Central memory CD8-positive, alpha-beta T cell (primary cell): ENCODE results near the gene NHLRC1.

Source experiments
- ATAC-seq: fragments of 150-1000 bp; cut with Tn5 transposase; replicated peaks from 2 replicates; pipeline ENCODE4 v1.10.0; 2022; ENCODE audit warnings: mild to moderate bottlenecking, moderate FRiP score, moderate number of reproducible peaks; ENCODE audit not compliant: poor library complexity, severe bottlenecking; ENCODE audit errors: extremely low read depth
- DNase-seq, 2 donors: peaks; one replicate each; pipeline ENCODE4 v3.0.0; 2021; ENCODE audit warnings: low spot score in 2 of 2
- H3K27ac Mint-ChIP-seq: one replicate; pipeline ENCODE4 v1.8.0; 2022; ENCODE audit warnings: low read depth, mild to moderate bottlenecking, moderate library complexity, mixed read lengths
- H3K27me3 Mint-ChIP-seq: one replicate; pipeline ENCODE4 v1.8.0; 2022; ENCODE audit warnings: mixed read lengths
- H3K36me3 Mint-ChIP-seq: one replicate; pipeline ENCODE4 v1.8.0; 2022; ENCODE audit warnings: mild to moderate bottlenecking, moderate library complexity, mixed read lengths; ENCODE audit not compliant: insufficient read depth
- H3K4me1 Mint-ChIP-seq: one replicate; pipeline ENCODE4 v1.8.0; 2022; ENCODE audit warnings: mixed read lengths
- H3K4me3 Mint-ChIP-seq: one replicate; pipeline ENCODE4 v1.8.0; 2022; ENCODE audit warnings: mild to moderate bottlenecking, moderate library complexity, mixed read lengths
- H3K9me3 Mint-ChIP-seq: one replicate; pipeline ENCODE4 v1.8.0; 2022; ENCODE audit warnings: mixed read lengths

The NHLRC1 gene

DNA sequence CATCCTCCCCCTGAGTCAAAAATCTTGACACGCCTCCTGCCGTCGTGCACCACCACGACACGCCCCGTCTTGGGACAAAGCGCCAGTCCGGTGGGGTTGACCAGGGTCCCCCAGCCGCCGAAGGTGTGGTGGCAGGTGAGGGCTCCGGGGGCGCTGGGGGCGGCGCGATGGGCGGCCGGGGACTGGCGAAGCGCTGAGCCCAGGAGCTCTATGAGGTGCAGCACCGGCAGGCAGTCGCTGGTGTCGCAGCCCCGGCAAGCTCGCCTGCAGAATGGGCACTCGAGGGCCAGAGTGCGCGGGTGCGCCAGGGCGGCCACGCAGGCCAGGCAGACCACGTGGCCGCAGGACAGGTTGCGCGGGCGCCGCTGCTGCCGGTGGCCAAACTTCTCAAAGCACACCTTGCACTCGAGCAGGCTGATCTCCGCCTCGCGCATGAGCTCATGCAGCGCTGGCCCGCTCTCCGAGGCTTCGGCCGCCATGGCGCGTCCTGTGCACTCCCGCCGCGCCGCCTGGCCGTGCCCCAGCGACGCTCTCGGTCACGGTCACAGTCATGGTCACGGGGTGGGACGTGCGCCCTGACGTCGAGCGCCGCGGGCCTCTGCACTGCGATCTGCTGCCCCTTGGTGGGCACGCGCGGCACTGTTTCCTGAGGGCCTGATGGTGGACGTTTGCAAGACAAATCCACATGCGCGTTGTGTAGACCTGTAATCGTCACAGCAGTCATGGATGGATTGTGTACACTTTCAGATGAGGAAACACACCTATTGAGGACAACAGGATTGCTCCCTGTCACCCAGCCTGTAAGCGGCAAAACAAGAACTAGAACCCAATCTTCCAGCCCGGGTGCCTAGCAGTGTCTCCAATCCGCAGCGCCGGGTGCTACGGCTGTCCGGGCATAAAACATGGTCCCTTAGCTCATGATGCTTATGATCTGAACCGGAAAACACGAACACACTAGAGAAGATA, at the start of gene NHLRC1:
NHLRC1 (minus strand) TSS at position 550 of the 966 bp plus-strand sequence; CDS start at position 479, 71 bp downstream.
- peaks cover 21% of the 10 kb centered on the region for H3K27me3 Mint-ChIP-seq
- no peaks in the 10 kb centered on the region for H3K9me3 Mint-ChIP-seq
- no peak within 1 kb of the TSS for H3K27ac Mint-ChIP-seq
- no peaks in the 10 kb centered on the region for H3K36me3 Mint-ChIP-seq
- DNase-seq = peak; percentile 50 to 52
- ATAC-seq = peak; percentile 93
- H3K4me3 Mint-ChIP-seq = peak within 1 kb of the TSS; percentile 75
- peaks cover 9% of the 10 kb centered on the region for H3K4me1 Mint-ChIP-seq

DNA sequence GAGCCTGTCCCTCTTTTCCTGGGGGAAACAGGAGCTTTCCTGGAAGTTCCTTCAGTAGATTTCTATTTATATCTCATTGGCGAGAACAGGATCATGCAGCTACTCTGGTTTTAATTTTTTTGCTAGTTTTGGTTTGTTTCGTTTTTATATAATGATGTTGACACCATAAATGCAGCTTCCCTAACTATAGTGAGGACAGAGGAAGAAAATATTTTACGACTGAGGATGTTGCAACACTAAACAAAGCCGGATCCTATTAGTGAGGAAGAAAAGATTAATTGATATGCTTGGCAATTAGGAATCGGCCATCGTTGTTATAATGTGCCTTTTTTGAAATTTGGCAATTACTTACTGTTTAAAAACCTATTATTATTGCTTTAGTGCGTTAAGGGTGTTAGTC, 49.4 kb upstream of the NHLRC1 start:
- Mint-ChIP-seq H3K27ac (no peak overlapping the region), H3K9me3 (no peaks in the 10 kb centered on the region), H3K4me1 (peaks cover 18% of the 10 kb centered on the region), H3K4me3 (no peak overlapping the region), H3K36me3 (peaks cover 20% of the 10 kb centered on the region), H3K27me3 (no peaks in the 10 kb centered on the region)
- ATAC-seq (no peak), DNase-seq (no peak)

DNA sequence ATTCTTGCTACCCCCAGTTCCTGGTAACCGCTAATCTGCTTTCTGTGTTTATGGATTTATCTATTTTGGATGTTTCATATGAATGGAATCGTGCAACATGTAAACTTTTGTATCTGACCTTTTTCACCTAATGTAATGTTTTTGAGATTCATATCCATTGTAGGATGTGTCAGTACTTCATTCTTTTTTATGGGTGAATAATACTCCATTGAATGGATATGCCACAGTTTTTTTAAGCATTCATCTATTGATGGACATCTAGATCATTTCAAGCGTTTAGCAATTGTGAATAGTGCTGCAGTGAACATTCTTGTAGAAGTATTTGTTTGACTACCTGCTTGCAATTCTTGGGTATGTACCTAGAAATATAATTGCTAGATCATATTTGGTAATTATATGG, 45.8 kb upstream of the NHLRC1 start:
- H3K36me3 Mint-ChIP-seq = peaks cover 28% of the 10 kb centered on the region
- DNase-seq = no peak
- no peaks in the 10 kb centered on the region for H3K9me3 Mint-ChIP-seq
- no peak overlapping the region for H3K27ac Mint-ChIP-seq
- no peaks in the 10 kb centered on the region for H3K27me3 Mint-ChIP-seq
- no peak for ATAC-seq
- H3K4me1 Mint-ChIP-seq = no peaks in the 10 kb centered on the region
- H3K4me3 Mint-ChIP-seq = no peak overlapping the region

DNA sequence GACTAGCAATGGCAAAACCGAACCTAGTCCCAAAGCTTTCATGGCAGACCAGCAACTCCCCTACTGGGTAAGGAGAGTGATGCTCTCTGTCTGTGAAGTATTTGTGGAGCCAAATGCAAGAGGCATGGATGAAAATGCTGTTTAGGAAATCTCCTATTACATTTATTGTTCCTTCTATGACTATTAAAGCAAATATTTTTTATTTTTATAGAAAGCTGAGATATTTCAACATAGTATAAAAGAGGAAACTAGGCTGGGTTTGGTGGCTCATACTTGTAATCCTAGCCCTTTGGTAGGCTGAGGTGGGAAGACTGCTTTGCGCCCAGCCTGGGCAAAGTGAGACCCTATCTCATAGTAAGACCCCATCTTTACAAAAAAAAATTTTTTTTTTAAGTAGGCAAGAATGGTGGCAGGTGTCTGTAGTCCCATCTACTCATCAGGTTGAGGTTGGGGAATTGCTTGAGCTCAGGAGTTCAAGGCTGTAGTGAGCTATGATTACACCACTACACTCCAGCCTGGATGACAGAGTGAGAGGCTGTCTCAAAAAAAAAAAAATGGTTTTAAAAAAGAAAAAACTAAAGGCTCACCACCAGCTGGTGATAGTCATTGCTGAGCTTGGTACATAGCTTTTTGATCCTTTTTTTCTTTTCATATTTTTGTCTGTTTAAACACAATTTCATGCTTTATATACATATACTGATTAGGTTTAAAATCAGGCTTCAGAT, 44.0 kb upstream of the NHLRC1 start:
- ATAC-seq (no peak), DNase-seq (no peak)
- Mint-ChIP-seq H3K4me1 (no peaks in the 10 kb centered on the region), H3K36me3 (peaks cover 31% of the 10 kb centered on the region), H3K27me3 (no peaks in the 10 kb centered on the region), H3K4me3 (no peak overlapping the region), H3K9me3 (no peaks in the 10 kb centered on the region), H3K27ac (no peak overlapping the region)

DNA sequence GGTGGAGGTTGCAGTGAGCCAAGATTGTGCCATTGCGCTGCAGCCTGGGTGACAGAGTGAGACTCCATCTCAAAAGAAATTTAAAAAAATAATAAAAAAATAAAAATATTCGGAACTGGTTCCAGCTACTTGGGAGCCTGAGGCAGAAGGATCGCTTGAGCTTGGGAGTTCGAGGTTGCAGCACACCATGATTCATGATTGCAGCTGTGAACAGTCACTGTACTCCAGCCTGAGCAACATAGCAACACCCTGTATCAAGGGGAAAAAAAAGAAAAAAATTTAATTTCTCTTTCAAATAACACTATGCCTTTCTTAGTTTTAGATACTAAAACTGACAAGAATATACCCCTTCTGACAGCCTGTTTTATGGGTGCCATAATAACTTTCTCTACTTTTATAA, 43.3 kb upstream of the NHLRC1 start:
- ATAC-seq (no peak), DNase-seq (no peak)
- no peak overlapping the region for H3K27ac Mint-ChIP-seq
- no peaks in the 10 kb centered on the region for H3K27me3 Mint-ChIP-seq
- H3K9me3 Mint-ChIP-seq = no peaks in the 10 kb centered on the region
- H3K36me3 Mint-ChIP-seq = peaks cover 35% of the 10 kb centered on the region
- H3K4me3 Mint-ChIP-seq = no peak overlapping the region
- no peaks in the 10 kb centered on the region for H3K4me1 Mint-ChIP-seq

DNA sequence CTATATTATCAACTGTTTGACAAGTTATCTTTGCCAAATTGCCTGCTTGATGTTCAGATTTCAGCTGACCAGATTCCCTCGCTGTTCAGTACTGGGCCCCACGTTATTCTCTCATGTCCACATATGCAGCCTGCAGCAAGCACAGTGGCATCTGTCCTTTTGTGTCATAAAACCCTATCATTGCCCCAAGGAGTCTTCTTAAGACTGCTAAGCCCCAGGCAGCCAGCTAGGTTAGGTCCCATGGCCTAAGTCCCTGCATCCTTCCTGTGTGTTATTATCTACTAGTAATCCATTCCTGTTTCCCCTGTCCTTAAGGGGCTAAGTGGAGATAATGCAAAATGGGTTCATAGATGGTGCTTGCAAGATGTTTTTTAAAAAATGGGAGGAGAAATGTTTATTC, 39.9 kb upstream of the NHLRC1 start:
- no peaks in the 10 kb centered on the region for H3K9me3 Mint-ChIP-seq
- ATAC-seq = no peak
- peaks cover 27% of the 10 kb centered on the region for H3K36me3 Mint-ChIP-seq
- no peak for DNase-seq
- H3K4me1 Mint-ChIP-seq = no peaks in the 10 kb centered on the region
- no peak overlapping the region for H3K27ac Mint-ChIP-seq
- H3K4me3 Mint-ChIP-seq = no peak overlapping the region
- no peaks in the 10 kb centered on the region for H3K27me3 Mint-ChIP-seq

DNA sequence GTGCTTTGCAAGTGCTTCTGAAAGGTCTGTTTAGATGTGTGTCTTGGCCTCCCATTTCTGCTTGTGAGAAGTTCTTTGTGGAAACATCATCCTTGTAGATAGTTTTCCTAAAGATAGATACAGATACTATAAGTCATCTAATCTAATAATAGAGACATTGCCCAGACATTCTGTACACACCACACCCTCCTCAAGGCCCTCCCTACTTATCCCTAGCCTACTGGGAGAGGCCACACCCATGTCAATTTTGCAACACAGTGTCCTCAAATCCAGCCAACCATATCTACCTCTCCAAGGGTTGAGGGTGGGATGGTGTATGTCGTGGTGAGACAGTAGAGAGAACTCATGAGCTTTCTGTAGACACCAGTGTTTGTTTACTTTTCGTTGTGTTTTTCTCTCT, 39.0 kb upstream of the NHLRC1 start:
- DNase-seq = no peak
- H3K27me3 Mint-ChIP-seq = no peaks in the 10 kb centered on the region
- ATAC-seq = no peak
- H3K4me3 Mint-ChIP-seq = no peak overlapping the region
- H3K36me3 Mint-ChIP-seq = peaks cover 23% of the 10 kb centered on the region
- no peaks in the 10 kb centered on the region for H3K4me1 Mint-ChIP-seq
- peak overlapping the region; percentile 16 for H3K27ac Mint-ChIP-seq
- H3K9me3 Mint-ChIP-seq = no peaks in the 10 kb centered on the region

DNA sequence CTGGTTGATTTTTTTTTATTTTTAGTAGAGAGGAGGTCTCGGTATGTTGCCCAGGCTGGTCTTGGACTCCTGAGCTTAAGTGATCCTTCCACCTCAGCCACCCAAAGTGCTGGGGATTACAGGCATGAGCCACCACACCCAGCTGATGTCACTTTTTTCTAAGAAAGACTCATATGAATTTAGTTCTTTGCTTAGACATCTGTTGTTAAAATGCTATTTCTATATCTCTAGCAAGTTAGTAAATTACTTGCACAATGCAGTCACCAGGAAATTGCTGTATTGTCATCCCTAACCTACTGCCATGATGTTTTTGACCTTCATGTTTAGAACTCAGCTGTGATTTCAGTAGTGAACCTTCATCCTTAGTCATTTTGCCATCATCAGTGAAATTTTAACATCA, 38.4 kb upstream of the NHLRC1 start:
- no peaks in the 10 kb centered on the region for H3K9me3 Mint-ChIP-seq
- H3K27me3 Mint-ChIP-seq = no peaks in the 10 kb centered on the region
- peaks cover 4% of the 10 kb centered on the region for H3K4me1 Mint-ChIP-seq
- no peak overlapping the region for H3K4me3 Mint-ChIP-seq
- no peak overlapping the region for H3K27ac Mint-ChIP-seq
- DNase-seq (no peak), ATAC-seq (no peak)
- peaks cover 22% of the 10 kb centered on the region for H3K36me3 Mint-ChIP-seq

DNA sequence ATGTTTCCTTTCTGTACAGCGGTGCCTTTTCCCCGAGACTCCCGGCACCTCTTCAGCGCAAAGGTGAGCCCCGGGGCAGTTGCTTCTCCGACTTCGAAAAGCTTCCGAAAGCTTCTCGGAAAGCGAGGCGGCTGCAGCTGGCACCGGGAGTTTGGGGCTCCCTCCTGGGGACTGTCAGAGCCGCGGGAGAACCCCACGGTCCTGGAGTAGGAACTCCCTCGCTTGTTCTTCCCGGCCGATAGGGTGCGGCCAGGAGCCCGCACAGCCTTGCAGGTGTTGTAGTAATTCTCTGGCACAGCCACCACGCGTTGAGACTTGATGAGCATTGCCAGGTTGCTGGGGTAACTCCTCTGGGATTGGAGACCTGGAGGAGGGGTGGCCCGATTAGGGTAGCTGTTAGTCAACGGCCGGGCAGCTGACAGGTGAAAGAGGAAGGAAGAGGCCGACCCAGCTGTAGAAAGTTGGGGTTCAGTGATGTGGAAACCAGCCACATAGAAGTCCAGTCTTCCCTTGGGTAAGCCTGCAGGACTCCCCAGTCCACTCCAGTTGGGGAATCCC, 33.5 kb upstream of the NHLRC1 start:
- Mint-ChIP-seq H3K9me3 (no peaks in the 10 kb centered on the region), H3K4me3 (peak overlapping the region; percentile 97), H3K36me3 (peaks cover 15% of the 10 kb centered on the region), H3K27ac (peak overlapping the region; percentile 98), H3K27me3 (no peaks in the 10 kb centered on the region), H3K4me1 (peaks cover 30% of the 10 kb centered on the region)
- DNase-seq = peak in 1 of 2 donors; percentile 28
- ATAC-seq = peak; percentile 16

DNA sequence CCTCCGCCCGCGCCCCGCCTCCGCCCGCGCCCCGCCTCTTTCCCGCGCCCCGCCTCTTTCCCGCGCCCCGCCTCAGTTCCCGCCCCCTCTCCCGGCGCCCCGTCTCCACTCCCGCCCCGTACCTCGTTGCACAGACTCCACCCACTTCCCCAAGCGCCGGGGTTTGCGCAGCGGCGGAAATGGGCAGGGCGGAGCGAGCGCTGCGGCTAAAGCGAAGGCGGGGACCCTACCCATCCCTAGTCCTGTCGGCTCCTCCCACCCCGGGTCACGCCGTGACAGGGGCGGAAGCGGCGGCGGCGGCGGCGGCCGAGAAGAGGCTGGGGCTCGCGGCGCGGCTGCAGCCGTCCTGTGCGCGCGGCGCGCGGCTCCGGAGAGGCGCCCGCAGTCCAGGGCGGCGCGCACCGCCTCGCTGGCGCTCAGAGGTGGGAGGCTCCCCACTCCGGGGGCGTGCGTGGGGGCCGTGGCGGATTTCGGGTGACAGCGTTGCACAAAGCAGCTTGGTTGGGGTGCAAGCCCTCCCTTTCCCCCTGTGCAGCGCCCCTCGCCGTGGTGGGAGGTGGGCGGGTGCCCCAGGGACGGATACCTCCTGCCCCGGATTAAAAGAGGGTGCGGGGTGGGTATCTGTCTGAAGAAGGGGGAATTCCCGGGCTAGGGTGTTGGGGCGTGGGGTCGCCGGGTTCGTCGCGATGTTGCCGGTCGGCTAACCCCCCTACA, 32.8 kb upstream of the NHLRC1 start, which contains the start of gene KDM1B:
KDM1B (plus strand) TSS at position 273 of the 714 bp plus-strand sequence. CDS start 4,474 bp downstream, outside the sequence.
- Mint-ChIP-seq H3K9me3 (no peaks in the 10 kb centered on the region), H3K4me1 (peaks cover 30% of the 10 kb centered on the region), H3K36me3 (peaks cover 11% of the 10 kb centered on the region), H3K27ac (peak within 1 kb of the TSS; percentile 98), H3K27me3 (no peaks in the 10 kb centered on the region), H3K4me3 (peak within 1 kb of the TSS; percentile 97)
- ATAC-seq (peak; percentile 88), DNase-seq (peak; percentile 99)

DNA sequence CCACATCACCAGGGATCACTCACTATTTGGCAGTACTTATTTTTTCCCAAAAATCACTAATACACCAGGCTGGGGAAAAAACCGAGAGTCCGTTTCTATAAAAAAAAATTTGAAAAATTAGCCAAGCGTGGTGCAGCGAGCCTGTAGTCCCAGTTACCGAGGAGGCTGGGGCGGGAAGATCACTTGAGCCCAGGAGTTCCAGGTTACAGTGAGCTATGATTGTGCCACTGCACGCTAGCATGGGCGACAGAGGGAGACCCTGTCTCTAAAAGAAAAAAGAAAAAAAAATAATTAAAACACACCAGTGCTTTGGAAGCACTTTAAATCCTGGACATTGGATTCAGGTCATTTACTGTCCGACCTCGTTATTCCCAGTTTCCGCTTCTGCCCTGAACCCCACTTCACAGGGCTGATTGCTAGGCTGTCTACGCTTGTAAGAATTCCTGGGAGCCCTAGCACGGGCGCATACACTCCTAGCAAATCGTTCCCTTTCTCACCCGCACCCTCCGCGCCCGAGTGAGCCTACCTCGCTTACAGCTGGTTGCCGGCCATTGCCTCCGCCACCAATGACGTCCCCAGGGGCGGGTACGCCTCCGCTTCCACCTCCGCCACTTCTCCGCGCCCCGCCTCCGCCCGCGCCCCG, 32.2 kb upstream of the NHLRC1 start, which contains the start of gene TPMT:
TPMT (minus strand) TSS at position 571 of the 643 bp plus-strand sequence. CDS start 5,950 bp downstream, outside the sequence.
- Mint-ChIP-seq H3K36me3 (peaks cover 8% of the 10 kb centered on the region), H3K27me3 (no peaks in the 10 kb centered on the region), H3K9me3 (no peaks in the 10 kb centered on the region), H3K27ac (peak within 1 kb of the TSS; percentile 98), H3K4me3 (peak within 1 kb of the TSS; percentile 97), H3K4me1 (peaks cover 30% of the 10 kb centered on the region)
- peak; percentile 63 for ATAC-seq
- DNase-seq = no peak
